SK-N-SH (cell line): Measurements from ENCODE around the gene IL18. TPM values are rescaled to one million over a fixed set of nuclear protein-coding genes. Genes with fewer than 3 reads are reported as not detected.

Experiments
- CTCF ChIA-PET: fragments of 300-600, 350-600 bp; formaldehyde crosslinking; extraction: SDS; loops from one replicate; lab custom pipeline; 2021; lab: Yijun Ruan, JAX
- POLR2A ChIA-PET: fragments of 350-600 bp; sonication (Branson Sonifier 250); formaldehyde crosslinking; extraction: SDS; loops from one replicate; lab custom pipeline; 2020; ENCODE audit warnings: antibody characterized with exemption, inconsistent platforms; lab: Yijun Ruan, JAX
- DNase-seq: peaks from one replicate; pipeline ENCODE4 v3.0.0; 2012
- H2AFZ ChIP-seq: fragments of 200-600 bp; sonication (generic); 2 replicates; pipeline ENCODE4 v1.8.1; 2016; ENCODE audit warnings: antibody characterized with exemption, mild to moderate bottlenecking, low read depth
- H3F3A ChIP-seq: fragments of 200-600 bp; sonication (generic); replicated peaks from 2 replicates; pipeline ENCODE3; 2016; ENCODE audit warnings: antibody characterized with exemption, mild to moderate bottlenecking; ENCODE audit not compliant: insufficient read depth
- H3K27ac ChIP-seq, 2 experiments: fragments of 200-500 bp in 1 of 2; fragments of 200-600 bp in 1 of 2; sonication (Bioruptor generic) in 1 of 2; sonication (generic), shearing (Covaris generic) in 1 of 2; 2 replicates each; pipeline versions ENCODE4 v1.5.1 to v1.6.1; 2014 to 2016; ENCODE audit warnings: low read depth in 2 of 2, inconsistent platforms in 1 of 2, low read length in 1 of 2, mild to moderate bottlenecking in 1 of 2, mixed read lengths in 1 of 2
- H3K27me3 ChIP-seq: fragments of 200-600 bp; sonication (generic), shearing (Covaris generic); 2 replicates; pipeline ENCODE4 v1.6.1; 2016; ENCODE audit warnings: mixed run types; ENCODE audit not compliant: insufficient read depth
- H3K36me3 ChIP-seq, 2 experiments: fragments of 200-500 bp in 1 of 2; fragments of 200-600 bp in 1 of 2; sonication (Bioruptor generic) in 1 of 2; sonication (generic) in 1 of 2; replicated peaks in 1 of 2; 2 replicates each; pipeline versions ENCODE3 to v1.5.1; 2014 to 2016; ENCODE audit warnings: low read length in 1 of 2, mild to moderate bottlenecking in 1 of 2; ENCODE audit not compliant: insufficient read depth in 2 of 2, control insufficient read depth in 1 of 2
- H3K4me1 ChIP-seq, 2 experiments: fragments of 200-500 bp in 1 of 2; fragments of 200-600 bp in 1 of 2; sonication (Bioruptor generic) in 1 of 2; sonication (generic), shearing (Covaris generic) in 1 of 2; 2 replicates each; pipeline versions ENCODE4 v1.5.1 to v1.6.1; 2014 to 2016; ENCODE audit warnings: low read depth in 1 of 2, low read length in 1 of 2, mixed run types in 1 of 2; ENCODE audit not compliant: insufficient read depth in 2 of 2, control insufficient read depth in 1 of 2
- H3K4me2 ChIP-seq: fragments of 200-600 bp; sonication (generic), shearing (Covaris generic); 2 replicates; pipeline ENCODE4 v1.6.1; 2017; ENCODE audit warnings: mixed run types
- H3K4me3 ChIP-seq, 2 experiments: fragments of 200-500 bp in 1 of 2; fragments of 200-600 bp in 1 of 2; sonication (Bioruptor generic) in 1 of 2; sonication (generic), shearing (Covaris generic) in 1 of 2; 2 replicates each; pipeline versions ENCODE4 v1.5.1 to v1.8.1; 2014 to 2016; ENCODE audit warnings: low read depth in 2 of 2, inconsistent platforms in 1 of 2, low read length in 1 of 2, mild to moderate bottlenecking in 1 of 2, mixed read lengths in 1 of 2, moderate library complexity in 1 of 2
- H3K79me2 ChIP-seq: fragments of 200-600 bp; sonication (generic); 2 replicates; pipeline ENCODE4 v1.8.1; 2017; ENCODE audit warnings: mild to moderate bottlenecking; ENCODE audit not compliant: insufficient read depth
- H3K9ac ChIP-seq: fragments of 200-600 bp; sonication (generic); 2 replicates; pipeline ENCODE4 v1.6.1; 2017; ENCODE audit warnings: mixed run types
- H3K9me2 ChIP-seq: fragments of 200-600 bp; sonication (generic); 2 replicates; pipeline ENCODE4 v1.6.1; 2017; ENCODE audit warnings: mixed run types
- H3K9me3 ChIP-seq: fragments of 200-600 bp; sonication (generic); 2 replicates; pipeline ENCODE4 v1.6.1; 2017; ENCODE audit warnings: mixed run types, mild to moderate bottlenecking, moderate library complexity
- H4K20me1 ChIP-seq: fragments of 200-600 bp; sonication (generic); 2 replicates; pipeline ENCODE4 v1.6.1; 2017; ENCODE audit warnings: mild to moderate bottlenecking, mixed run types; ENCODE audit not compliant: insufficient read depth
- IRF3 ChIP-seq: fragments of 150-350 bp; IDR thresholded peaks from 2 replicates; pipeline ENCODE4 v1.6.1; 2016; ENCODE audit warnings: mild to moderate bottlenecking, low read depth, low read length
- JUND ChIP-seq: IDR thresholded peaks from 2 replicates; pipeline ENCODE4 v1.4.0; 2012
- PBX3 ChIP-seq: IDR thresholded peaks from 2 replicates; pipeline ENCODE4; 2012
- RXRA ChIP-seq: IDR thresholded peaks from 2 replicates; pipeline ENCODE4 v1.4.0; 2012; ENCODE audit warnings: low read depth, mild to moderate bottlenecking, borderline replicate concordance
- SIN3A ChIP-seq: IDR thresholded peaks from 2 replicates; pipeline ENCODE4 v1.6.1; 2012; ENCODE audit warnings: low read depth, mild to moderate bottlenecking, low read length, moderate library complexity, borderline replicate concordance
- SMC3 ChIP-seq: IDR thresholded peaks from 2 replicates; pipeline ENCODE4 v1.6.1; 2012; ENCODE audit warnings: low read depth, low read length, improper control_type of control experiment
- TCF12 ChIP-seq: IDR thresholded peaks from 2 replicates; pipeline ENCODE4 v1.4.0; 2012
- TEAD4 ChIP-seq: IDR thresholded peaks from 2 replicates; pipeline ENCODE4 v1.4.0; 2012; ENCODE audit warnings: mild to moderate bottlenecking, borderline replicate concordance; ENCODE audit not compliant: insufficient read depth
- ZBTB33 ChIP-seq: IDR thresholded peaks from 2 replicates; pipeline ENCODE4 v1.4.0; 2012; ENCODE audit warnings: low read depth, borderline replicate concordance
- WGBS: methylation state at CpG from one replicate; pipeline ENCODE4 v1.1.6; 2017; ENCODE audit warnings: low lambda C conversion rate; 5-methylcytosine and 5-hydroxymethylcytosine counted together
- polyA plus RNA-seq, 3 experiments: library from polyadenylated mRNA; depleted of rRNA; stranded (reverse); fragments of >200 nt; gene quantifications; 2 replicates each; pipeline ENCODE4 v1.2.3, GENCODE V29; 2012
- TF ChIP-seq, protein P1 (sequence below): fragments of 200-600 bp; sonication (generic); IDR thresholded peaks from 2 replicates; pipeline ENCODE4 v1.6.1; 2017; ENCODE audit warnings: antibody characterized with exemption, mild to moderate bottlenecking, moderate library complexity

Gene IL18
- polyA plus RNA-seq, 1 of the 3 experiments (the other 2 are of a cell fraction): 0.28 TPM

GRCh38 chr11:112182867-112183266 is 19.0 kb upstream of the IL18 start:
- Histone ChIP-seq H3K9me2 (no peaks in the 10 kb centered on the region), H3K36me3 (no peaks in the 10 kb centered on the region), H3K4me1 (no peaks in the 10 kb centered on the region), H3K9me3 (no peaks in the 10 kb centered on the region), H3K4me3 (no peak overlapping the region), H3K4me2 (no peak overlapping the region), H3F3A (no peaks in the 10 kb centered on the region), H3K79me2 (no peaks in the 10 kb centered on the region)
- WGBS: 71% methylated on average over 1 of the region's 1 CpG
- POLR2A ChIA-PET: no interaction called here
- TF ChIP-seq IRF3 (no peak), PBX3 (no peak), SIN3A (no peak), TEAD4 (no peak), RXRA (no peak), JUND (no peak)
- TF ChIP-seq, protein P1, sequence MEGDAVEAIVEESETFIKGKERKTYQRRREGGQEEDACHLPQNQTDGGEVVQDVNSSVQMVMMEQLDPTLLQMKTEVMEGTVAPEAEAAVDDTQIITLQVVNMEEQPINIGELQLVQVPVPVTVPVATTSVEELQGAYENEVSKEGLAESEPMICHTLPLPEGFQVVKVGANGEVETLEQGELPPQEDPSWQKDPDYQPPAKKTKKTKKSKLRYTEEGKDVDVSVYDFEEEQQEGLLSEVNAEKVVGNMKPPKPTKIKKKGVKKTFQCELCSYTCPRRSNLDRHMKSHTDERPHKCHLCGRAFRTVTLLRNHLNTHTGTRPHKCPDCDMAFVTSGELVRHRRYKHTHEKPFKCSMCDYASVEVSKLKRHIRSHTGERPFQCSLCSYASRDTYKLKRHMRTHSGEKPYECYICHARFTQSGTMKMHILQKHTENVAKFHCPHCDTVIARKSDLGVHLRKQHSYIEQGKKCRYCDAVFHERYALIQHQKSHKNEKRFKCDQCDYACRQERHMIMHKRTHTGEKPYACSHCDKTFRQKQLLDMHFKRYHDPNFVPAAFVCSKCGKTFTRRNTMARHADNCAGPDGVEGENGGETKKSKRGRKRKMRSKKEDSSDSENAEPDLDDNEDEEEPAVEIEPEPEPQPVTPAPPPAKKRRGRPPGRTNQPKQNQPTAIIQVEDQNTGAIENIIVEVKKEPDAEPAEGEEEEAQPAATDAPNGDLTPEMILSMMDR: no peak
- TF ChIP-seq, all 33 proteins: peak for 0
- Histone ChIP-seq H3K9ac (no peak overlapping the region), H3K27me3 (no peaks in the 10 kb centered on the region), H4K20me1 (no peaks in the 10 kb centered on the region), H2AFZ (no peak overlapping the region), H3K27ac (no peak overlapping the region)
- DNase-seq: no peak
- CTCF ChIA-PET: no interaction called here

- TF ChIP-seq SMC3: no peak
- TF ChIP-seq ZBTB33: no peak
- TF ChIP-seq, protein P1: no peak
- TF ChIP-seq TCF12: no peak
- Histone ChIP-seq H3K27ac (no peak overlapping the region), H3F3A (no peaks in the 10 kb centered on the region), H3K79me2 (no peaks in the 10 kb centered on the region), H2AFZ (no peak overlapping the region), H3K36me3 (no peaks in the 10 kb centered on the region), H3K9me2 (no peaks in the 10 kb centered on the region), H3K27me3 (no peaks in the 10 kb centered on the region), H3K4me3 (no peak overlapping the region), H3K9me3 (no peaks in the 10 kb centered on the region), H4K20me1 (no peaks in the 10 kb centered on the region), H3K9ac (no peak overlapping the region), H3K4me2 (no peak overlapping the region), H3K4me1 (peaks cover 4 to 6% of the 10 kb centered on the region in 2 experiments; a peak in 2 of 4 replicates)
- CTCF ChIA-PET: no interaction called here
- POLR2A ChIA-PET: no interaction called here
- no peak for DNase-seq
These were observed 15.7 kb upstream of the IL18 start for GRCh38 chr11:112179601-112180000.
